Right kidney (tissue), 1 donor: Measurements from ENCODE around the gene FRMD4B.

Experiments
- DNase-seq: peaks from one replicate; pipeline ENCODE4 v3.0.0-alpha.2; 2016

Gene FRMD4B

DNA sequence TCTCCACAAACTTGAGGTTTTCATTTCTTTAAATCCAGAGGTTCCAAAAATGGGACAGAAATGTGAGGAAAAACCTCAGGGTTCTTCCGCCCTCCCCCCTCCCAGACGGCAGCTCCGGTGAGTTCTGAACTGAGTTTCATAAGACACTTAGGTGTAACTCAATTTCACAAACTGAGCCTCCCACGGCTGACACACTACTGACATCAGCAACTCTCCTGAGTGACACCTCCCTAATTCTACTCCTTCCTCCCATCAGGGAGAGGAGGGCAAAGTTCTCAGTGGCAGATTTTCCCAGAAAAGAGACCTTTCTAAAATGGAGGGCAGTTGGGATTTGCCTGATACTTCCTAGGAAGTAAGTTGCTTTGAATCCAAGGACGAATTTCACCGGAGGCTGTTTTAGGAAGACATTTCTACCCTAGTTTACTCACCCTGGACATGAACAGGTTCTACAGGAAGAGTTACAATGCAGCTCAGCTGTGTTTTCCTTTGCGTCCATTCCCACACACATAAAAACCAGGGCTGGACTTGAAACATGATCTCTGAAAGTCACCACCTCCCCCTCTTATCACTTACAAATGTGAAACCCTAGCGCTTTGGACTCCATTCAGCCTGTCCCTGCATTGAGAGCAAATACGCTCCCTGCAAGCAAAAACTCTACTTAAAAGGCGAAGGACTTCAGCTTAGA lies 185.4 kb downstream of the FRMD4B start:
- DNase-seq: peak; percentile 64

- peak; percentile 40 for DNase-seq
Measured at GRCh38 chr3:69199942-69200341, 185.9 kb downstream of the FRMD4B start.

DNA sequence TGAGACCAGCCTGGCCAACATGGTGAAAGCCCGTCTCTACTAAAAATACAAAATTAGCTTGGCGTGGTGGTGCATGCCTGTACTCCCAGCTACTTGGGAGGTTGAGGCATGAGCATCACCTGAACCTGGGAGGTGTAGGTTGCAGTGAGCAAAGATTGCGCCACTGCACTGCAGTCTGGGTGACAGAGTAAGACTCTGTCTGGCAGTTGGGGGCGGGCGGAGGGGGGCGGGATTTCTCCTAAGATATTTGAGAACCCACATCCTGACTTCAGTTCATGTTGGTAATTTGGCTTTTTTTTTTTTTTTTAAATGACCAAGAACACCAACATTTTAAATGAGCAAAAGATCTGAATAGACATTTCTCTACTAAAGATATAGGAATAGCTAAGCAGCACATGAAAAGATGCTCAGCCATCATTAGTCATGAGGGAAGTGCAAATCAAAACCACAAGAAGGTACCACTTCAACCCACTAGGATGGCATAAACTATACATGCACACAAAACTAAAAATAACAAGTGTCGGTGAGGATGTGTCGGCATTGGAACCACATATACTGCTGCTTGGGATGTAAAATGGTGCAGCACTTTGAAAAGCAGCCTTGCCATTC lies 187.9 kb downstream of the FRMD4B start:
- no peak for DNase-seq

DNA sequence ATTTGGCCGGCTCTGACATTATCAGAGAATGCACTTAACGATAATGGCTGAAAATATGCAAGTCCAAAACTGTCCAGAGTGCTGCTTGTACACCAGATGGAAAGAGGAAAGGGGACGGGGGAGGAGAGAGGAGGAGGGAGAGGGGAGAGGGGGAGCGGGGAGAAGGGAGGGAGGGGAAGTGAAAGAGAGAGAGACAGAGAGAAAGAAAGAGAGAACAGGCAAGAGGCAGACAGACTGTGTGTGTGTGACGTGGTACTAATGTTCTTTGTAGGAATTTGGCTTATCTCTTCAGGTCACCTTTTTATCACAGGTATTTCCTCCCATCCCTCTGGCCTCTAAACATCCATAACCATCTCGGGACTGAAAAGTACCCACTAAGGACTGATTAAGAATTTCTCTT lies 188.4 kb downstream of the FRMD4B start:
- DNase-seq: no peak

- DNase-seq: no peak
Measured at GRCh38 chr3:69196876-69197275, 189.0 kb downstream of the FRMD4B start.

DNA sequence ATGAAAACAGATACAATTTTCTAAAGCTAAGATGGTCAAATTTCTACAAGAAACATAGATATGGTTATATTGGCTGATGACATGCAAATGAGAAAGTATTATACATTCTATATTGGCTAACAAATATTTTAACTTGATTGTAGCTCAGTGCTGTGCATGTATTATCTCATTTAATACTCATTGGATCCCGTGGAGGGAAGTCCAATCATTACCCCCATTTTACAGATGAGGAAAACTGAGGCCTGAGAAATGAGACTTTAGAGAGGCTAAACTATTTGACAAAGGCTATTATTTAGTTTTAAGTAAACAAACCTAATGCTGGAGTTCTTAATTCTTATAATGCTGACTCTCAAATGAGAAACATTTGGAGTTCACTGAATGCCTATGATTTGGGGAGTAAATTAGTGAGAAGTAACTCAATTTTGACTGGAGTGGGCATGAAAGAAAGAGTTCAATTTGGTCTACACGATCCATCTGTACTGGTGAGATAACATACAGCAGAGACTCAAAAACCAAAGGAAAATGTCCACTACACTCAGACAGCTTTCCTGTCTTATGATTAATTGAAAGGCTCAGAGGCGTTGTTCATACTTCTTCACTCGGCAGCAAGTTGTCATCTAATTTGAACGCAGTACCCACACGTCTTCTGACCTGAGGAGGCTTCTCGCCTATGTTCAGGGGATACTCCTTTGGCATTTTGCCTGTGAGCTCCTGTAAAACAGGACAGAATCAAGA lies 191.3 kb downstream of the FRMD4B start:
- DNase-seq: no peak

DNA sequence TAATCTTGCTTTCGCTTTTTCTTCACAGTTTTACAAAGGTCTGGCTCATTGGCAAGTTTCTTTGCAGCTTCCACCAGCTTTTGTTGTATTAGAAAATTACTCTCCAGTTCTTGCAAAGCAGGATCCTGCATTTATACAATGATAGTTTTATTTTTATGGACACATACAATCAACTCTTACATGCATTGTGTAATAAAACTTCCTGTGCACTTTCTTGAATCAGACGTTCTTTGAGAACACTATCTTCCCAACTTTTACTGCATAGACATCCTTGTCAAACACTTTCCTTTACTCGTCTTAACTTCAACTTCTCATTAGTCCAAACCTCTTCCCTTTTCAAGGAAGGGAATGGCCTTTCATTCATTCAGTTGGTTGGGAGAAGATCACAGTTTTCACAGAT lies 192.1 kb downstream of the FRMD4B start:
- DNase-seq: no peak

- DNase-seq: no peak
Measured at GRCh38 chr3:69191516-69191915, 194.4 kb downstream of the FRMD4B start.

- DNase-seq: no peak
Measured at GRCh38 chr3:69189487-69189886, 196.4 kb downstream of the FRMD4B start.

DNA sequence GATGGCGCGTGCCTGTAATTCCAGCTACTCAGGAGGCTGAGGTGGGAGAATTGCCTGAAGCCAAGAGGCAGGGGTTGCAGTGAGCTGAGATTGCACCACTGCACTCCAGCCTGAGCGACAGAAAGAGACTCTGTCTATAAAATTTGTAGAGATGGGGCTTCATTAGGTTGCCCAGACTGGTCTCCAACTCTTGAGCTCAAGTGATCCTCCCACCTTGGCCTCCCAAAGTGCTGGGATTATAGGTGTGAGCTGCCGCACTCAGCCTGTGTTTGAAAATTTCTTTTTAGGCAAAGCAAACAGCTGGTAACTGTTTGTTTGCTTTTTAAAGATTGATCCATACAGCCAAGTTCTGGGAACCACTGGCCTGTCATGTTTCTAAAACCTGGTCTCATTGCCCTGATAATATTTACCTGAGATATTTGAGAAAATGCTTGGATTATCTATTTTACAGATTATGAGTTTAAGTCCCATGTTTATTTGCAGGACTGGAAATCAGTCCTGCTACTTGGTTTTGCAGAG lies 199.3 kb downstream of the FRMD4B start:
- no peak for DNase-seq

DNA sequence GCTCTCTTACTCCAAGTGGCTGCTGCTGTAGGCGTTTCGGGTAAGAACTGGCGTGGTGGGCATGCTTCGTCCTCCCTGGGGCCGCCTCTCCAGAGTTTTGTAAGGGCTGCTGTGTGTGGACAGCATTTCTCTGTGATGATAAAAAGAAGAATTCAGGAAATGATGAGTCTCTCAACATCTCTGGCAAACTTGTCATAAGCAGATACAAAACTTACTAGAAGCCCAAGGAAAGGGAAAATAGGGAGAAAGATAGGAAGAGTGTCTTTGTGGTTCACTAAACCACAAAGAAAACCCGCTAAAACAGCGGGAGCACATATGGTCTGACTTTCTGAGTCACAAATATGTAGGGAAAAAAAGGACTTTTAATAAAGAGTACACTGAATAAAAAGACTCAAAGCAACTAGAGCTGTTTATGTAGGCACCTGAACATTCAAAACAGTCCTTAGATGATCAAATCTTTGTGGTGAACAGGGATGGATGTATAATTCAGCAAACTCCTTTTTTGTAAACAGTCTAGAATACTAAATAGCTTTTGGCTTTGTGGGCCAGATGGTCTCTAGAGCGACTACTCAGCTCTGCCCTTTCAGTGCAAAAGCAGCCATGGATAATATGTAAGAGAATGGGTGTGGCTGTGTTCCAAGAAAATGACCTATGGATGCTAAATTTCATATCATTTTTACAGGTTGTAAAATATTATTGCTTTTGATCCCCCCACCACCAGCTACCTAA lies 203.1 kb downstream of the FRMD4B start:
- no peak for DNase-seq

- DNase-seq: no peak
Measured at GRCh38 chr3:69181592-69182211, 204.2 kb downstream of the FRMD4B start.

DNA sequence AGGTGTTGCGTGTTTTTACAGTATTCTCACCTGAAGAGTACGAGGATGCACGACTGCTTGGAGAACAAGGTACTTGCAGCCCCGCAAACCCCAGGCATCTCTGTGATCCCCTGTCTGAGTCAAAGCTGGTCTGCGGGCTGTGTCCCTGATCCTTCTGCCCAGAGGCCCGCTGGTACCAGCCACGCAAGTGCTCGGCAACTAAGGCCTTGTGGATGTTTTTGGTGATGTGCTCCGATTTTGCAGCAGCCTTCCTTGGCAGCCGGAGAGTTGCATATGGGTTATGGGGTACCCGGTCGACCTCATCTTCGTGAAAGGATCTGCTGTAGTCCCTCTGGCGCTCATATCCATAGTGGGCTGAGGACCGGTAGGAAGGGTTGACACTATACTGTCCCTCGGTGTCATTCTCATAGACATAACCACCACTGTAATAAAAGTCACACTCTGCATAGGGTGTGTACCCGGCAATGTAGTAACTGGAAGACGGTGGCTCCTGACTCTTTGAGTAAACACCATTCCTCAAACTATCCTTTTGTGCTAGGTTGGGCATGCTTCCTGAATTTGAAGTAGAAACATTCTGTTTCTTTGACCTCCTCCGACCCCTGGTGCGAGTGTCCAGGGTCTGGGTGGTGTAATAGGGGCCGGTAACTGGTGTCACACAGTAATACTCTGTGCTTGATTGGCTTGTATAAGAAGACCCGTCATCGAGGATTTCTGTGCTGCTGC lies 204.9 kb downstream of the FRMD4B start:
- DNase-seq: no peak

GRCh38 chr3:69179740-69180372 lies 206.0 kb downstream of the FRMD4B start:
- DNase-seq: no peak

DNA sequence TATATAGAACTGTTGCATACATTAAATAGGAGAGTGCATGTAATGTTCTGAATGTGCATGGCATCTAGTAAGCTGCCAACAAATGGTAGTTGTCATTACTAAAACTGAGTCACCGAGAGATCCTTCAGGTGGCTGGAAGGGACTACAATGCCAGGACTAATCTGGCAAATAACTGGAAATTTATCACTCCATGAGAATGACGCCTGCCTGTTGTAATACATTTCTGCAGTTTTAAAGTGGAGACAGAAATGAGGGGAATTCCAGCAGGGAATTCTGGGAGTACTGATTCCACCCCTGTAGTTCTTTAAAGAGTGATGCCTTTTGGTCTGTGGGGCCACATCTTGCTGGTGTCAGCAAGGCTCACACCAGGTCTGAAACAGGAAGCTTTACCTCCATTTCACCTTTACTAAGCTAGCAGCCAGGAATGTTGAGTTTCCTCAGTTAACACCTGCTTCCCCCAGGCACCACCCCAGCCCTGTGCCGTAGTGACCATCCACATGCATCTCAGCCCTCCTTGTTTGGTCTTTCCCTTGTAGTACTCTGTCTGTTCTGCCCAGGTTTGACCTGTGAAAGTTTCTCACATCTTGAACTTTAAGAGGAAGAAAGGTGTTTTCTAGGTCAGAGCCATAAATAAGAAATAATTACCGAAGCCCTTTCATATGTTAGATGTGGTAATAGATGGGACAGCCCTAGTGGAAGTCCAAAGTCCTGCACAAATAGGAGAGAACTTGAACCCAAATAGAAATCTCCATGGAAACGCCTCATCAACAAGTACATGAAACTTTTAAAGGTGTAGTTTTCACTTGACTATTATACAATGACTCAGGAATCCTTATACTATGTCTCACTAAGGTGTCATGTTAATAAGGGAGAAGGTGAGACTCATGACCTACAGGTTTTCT lies 206.8 kb downstream of the FRMD4B start:
- no peak for DNase-seq

GRCh38 chr3:69178082-69178481 lies 207.8 kb downstream of the FRMD4B start:
- DNase-seq: no peak

DNA sequence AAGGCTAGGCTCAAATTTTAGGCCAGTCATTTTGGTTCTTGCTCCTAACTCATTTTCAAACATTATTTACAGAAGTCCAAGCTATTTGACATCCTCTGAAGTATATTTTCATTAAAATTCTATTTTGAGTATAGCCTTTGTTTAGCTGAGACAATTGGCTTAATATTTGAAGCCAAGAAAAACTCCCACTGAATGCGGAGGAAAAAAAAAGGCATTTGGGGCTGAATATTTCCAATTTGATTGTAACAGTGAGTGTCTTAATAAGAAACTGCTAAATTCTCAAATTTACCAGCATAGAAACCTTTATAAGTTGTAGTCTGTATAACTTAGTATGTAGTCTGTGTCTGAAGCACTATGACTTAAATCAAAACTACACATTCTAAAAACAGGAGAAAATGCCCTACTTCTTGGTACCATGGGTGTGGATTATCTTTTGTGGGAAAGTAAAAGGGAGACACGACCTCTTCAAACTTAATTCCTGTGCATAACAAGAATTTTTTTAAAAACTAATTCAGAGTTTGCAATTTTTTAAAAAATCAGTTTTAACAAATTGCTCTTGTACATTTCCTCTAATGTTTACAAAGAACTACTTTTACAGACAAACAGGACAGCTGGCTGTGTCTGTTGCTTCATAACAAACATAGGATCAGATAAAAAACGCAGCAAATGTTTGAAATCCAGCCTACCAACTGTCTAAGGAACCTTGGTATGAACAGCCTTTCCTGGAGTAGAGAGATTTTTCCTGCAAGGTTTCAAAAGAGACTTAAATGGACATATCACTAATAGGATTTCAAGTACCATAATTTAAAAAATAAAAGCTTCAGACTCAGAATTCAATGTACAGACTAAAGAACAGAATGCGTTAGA lies 210.8 kb downstream of the FRMD4B start:
- DNase-seq: no peak

DNA sequence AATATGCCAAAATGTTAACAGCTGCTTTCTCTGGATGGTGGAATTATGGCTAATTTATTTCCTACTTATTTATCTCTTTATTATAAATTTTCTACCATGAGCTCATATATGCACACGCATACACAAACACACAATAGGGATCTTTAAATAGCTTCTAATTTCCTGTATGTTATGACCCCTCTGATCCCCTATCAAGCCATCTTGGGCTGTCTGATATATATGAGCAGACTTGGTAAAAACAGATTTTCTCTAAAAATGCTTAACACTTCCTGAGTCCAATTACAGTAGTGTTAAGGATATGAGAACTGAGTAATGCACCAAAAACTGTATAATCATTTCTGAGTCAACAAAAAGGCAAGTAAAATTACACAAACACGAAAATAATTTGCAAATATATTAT lies 211.4 kb downstream of the FRMD4B start:
- no peak for DNase-seq

- DNase-seq: no peak
Measured at GRCh38 chr3:69172058-69172457, 213.8 kb downstream of the FRMD4B start.
